ENCODE results near the gene B3GALT4. TPM values are rescaled to one million over a fixed set of nuclear protein-coding genes. Genes with fewer than 3 reads are reported as not detected.

B3GALT4 gene
- total and polyA plus RNA-seq, 2 of the 13 experiments (the other 11 are each of a cell fraction or from before 2014, with no cell fraction given), result 0.04 to 0.27 TPM

DNA sequence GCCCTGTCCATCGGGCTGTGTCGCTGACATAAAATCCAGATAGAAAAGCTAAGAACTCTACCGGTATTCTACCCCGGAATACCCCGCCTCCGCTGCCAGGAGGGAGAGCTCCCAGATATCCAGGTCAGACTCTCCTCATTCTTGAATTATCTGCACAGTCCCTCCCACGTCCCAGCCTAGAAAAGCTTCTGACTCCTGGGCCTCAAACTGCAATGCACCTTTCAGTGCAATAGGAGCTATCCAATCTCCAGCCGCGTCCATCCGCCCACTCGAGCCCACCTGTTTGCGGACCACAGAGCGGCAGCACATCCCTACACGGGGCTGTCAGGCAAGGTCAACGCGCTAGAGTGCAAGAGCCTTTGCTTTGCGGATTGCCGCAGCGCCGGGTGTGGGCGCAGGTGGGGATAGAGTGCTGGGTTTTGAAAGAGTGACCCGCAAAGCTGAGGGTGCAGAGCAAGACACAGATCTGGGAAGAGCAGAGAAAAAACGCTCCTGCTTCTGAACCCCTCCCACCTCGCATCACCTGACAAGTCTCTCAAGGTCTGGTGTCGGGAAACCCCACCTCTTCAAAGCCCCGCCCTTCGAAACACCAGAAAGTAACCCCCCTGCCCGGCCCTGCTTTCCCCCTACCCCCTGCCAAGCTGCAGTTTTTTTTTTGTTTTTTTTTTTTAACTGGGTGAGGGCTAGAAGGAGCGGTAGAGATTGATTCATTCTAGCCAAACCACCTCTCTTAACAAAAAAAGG is 35.6 kb downstream of the B3GALT4 start (continued):
- TF ChIP-seq, protein P1, sequence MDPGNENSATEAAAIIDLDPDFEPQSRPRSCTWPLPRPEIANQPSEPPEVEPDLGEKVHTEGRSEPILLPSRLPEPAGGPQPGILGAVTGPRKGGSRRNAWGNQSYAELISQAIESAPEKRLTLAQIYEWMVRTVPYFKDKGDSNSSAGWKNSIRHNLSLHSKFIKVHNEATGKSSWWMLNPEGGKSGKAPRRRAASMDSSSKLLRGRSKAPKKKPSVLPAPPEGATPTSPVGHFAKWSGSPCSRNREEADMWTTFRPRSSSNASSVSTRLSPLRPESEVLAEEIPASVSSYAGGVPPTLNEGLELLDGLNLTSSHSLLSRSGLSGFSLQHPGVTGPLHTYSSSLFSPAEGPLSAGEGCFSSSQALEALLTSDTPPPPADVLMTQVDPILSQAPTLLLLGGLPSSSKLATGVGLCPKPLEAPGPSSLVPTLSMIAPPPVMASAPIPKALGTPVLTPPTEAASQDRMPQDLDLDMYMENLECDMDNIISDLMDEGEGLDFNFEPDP (CRISPR knock-in tag; conservative IDR thresholded peaks at IDR 0.05), result no peak
- TF ChIP-seq, protein P2, sequence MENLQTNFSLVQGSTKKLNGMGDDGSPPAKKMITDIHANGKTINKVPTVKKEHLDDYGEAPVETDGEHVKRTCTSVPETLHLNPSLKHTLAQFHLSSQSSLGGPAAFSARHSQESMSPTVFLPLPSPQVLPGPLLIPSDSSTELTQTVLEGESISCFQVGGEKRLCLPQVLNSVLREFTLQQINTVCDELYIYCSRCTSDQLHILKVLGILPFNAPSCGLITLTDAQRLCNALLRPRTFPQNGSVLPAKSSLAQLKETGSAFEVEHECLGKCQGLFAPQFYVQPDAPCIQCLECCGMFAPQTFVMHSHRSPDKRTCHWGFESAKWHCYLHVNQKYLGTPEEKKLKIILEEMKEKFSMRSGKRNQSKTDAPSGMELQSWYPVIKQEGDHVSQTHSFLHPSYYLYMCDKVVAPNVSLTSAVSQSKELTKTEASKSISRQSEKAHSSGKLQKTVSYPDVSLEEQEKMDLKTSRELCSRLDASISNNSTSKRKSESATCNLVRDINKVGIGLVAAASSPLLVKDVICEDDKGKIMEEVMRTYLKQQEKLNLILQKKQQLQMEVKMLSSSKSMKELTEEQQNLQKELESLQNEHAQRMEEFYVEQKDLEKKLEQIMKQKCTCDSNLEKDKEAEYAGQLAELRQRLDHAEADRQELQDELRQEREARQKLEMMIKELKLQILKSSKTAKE (CRISPR knock-in tag; IDR thresholded peaks at IDR 0.05; ENCODE audit: borderline replicate concordance), result no peak
- TF ChIP-seq, protein P3, sequence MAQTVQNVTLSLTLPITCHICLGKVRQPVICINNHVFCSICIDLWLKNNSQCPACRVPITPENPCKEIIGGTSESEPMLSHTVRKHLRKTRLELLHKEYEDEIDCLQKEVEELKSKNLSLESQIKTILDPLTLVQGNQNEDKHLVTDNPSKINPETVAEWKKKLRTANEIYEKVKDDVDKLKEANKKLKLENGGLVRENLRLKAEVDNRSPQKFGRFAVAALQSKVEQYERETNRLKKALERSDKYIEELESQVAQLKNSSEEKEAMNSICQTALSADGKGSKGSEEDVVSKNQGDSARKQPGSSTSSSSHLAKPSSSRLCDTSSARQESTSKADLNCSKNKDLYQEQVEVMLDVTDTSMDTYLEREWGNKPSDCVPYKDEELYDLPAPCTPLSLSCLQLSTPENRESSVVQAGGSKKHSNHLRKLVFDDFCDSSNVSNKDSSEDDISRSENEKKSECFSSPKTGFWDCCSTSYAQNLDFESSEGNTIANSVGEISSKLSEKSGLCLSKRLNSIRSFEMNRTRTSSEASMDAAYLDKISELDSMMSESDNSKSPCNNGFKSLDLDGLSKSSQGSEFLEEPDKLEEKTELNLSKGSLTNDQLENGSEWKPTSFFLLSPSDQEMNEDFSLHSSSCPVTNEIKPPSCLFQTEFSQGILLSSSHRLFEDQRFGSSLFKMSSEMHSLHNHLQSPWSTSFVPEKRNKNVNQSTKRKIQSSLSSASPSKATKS (CRISPR knock-in tag; IDR thresholded peaks at IDR 0.05), result no peak
- TF ChIP-seq EEA1 (CRISPR knock-in tag; IDR thresholded peaks at IDR 0.05; ENCODE audit: borderline replicate concordance) (no peak), HDAC6 (IDR thresholded peaks at IDR 0.05; ENCODE audit: low read depth, low read length) (no peak), ATF1 (CRISPR knock-in tag; IDR thresholded peaks at IDR 0.05) (no peak), FOXK1 (CRISPR knock-in tag; IDR thresholded peaks at IDR 0.05; ENCODE audit: borderline replicate concordance, low read depth) (no peak), ZNF567 (CRISPR knock-in tag; IDR thresholded peaks at IDR 0.05; ENCODE audit: borderline replicate concordance) (no peak), CBX1 (IDR thresholded peaks at IDR 0.05; ENCODE audit: low read depth) (no peak), ZNF816 (CRISPR knock-in tag; IDR thresholded peaks at IDR 0.05; ENCODE audit: borderline replicate concordance) (no peak)
- TF ChIP-seq, protein P4, sequence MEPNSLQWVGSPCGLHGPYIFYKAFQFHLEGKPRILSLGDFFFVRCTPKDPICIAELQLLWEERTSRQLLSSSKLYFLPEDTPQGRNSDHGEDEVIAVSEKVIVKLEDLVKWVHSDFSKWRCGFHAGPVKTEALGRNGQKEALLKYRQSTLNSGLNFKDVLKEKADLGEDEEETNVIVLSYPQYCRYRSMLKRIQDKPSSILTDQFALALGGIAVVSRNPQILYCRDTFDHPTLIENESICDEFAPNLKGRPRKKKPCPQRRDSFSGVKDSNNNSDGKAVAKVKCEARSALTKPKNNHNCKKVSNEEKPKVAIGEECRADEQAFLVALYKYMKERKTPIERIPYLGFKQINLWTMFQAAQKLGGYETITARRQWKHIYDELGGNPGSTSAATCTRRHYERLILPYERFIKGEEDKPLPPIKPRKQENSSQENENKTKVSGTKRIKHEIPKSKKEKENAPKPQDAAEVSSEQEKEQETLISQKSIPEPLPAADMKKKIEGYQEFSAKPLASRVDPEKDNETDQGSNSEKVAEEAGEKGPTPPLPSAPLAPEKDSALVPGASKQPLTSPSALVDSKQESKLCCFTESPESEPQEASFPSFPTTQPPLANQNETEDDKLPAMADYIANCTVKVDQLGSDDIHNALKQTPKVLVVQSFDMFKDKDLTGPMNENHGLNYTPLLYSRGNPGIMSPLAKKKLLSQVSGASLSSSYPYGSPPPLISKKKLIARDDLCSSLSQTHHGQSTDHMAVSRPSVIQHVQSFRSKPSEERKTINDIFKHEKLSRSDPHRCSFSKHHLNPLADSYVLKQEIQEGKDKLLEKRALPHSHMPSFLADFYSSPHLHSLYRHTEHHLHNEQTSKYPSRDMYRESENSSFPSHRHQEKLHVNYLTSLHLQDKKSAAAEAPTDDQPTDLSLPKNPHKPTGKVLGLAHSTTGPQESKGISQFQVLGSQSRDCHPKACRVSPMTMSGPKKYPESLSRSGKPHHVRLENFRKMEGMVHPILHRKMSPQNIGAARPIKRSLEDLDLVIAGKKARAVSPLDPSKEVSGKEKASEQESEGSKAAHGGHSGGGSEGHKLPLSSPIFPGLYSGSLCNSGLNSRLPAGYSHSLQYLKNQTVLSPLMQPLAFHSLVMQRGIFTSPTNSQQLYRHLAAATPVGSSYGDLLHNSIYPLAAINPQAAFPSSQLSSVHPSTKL (CRISPR knock-in tag; IDR thresholded peaks at IDR 0.05), result peak; percentile 32; the same call in 1 of the 2 replicates
- TF ChIP-seq, protein P5, sequence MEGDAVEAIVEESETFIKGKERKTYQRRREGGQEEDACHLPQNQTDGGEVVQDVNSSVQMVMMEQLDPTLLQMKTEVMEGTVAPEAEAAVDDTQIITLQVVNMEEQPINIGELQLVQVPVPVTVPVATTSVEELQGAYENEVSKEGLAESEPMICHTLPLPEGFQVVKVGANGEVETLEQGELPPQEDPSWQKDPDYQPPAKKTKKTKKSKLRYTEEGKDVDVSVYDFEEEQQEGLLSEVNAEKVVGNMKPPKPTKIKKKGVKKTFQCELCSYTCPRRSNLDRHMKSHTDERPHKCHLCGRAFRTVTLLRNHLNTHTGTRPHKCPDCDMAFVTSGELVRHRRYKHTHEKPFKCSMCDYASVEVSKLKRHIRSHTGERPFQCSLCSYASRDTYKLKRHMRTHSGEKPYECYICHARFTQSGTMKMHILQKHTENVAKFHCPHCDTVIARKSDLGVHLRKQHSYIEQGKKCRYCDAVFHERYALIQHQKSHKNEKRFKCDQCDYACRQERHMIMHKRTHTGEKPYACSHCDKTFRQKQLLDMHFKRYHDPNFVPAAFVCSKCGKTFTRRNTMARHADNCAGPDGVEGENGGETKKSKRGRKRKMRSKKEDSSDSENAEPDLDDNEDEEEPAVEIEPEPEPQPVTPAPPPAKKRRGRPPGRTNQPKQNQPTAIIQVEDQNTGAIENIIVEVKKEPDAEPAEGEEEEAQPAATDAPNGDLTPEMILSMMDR (CRISPR knock-in tag; IDR thresholded peaks at IDR 0.05), result peak; percentile 63
- TF ChIP-seq, protein P6, sequence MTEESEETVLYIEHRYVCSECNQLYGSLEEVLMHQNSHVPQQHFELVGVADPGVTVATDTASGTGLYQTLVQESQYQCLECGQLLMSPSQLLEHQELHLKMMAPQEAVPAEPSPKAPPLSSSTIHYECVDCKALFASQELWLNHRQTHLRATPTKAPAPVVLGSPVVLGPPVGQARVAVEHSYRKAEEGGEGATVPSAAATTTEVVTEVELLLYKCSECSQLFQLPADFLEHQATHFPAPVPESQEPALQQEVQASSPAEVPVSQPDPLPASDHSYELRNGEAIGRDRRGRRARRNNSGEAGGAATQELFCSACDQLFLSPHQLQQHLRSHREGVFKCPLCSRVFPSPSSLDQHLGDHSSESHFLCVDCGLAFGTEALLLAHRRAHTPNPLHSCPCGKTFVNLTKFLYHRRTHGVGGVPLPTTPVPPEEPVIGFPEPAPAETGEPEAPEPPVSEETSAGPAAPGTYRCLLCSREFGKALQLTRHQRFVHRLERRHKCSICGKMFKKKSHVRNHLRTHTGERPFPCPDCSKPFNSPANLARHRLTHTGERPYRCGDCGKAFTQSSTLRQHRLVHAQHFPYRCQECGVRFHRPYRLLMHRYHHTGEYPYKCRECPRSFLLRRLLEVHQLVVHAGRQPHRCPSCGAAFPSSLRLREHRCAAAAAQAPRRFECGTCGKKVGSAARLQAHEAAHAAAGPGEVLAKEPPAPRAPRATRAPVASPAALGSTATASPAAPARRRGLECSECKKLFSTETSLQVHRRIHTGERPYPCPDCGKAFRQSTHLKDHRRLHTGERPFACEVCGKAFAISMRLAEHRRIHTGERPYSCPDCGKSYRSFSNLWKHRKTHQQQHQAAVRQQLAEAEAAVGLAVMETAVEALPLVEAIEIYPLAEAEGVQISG (CRISPR knock-in tag; IDR thresholded peaks at IDR 0.05), result peak; percentile 77
